CD4-positive, alpha-beta T cell (primary cell): ENCODE measurements around the gene CCR2. TPM values are rescaled to one million over a fixed set of nuclear protein-coding genes. Genes with fewer than 3 reads are reported as not detected.

Experiments
- ATAC-seq: fragments of 200-7000 bp; cut with Tn5 transposase; one replicate; pipeline ENCODE4 v1.10.0; 2022; ENCODE audit warnings: mild to moderate bottlenecking; ENCODE audit not compliant: poor library complexity
- CTCF ChIA-PET: fragments of 350-600 bp; sonication (Branson Sonifier 250); formaldehyde crosslinking; loops from one replicate; lab custom pipeline; 2021; ENCODE audit warnings: antibody characterized with exemption, inconsistent platforms; lab: Charles Lee
- POLR2A ChIA-PET: fragments of 350-600 bp; sonication (Branson Sonifier 250); formaldehyde crosslinking; loops from one replicate; lab custom pipeline; 2021; ENCODE audit warnings: antibody characterized with exemption, inconsistent platforms; lab: Charles Lee
- DNase-seq, 14 experiments: peaks; one replicate each; pipeline ENCODE4 v3.0.0-alpha.2; 2013 to 2020; ENCODE audit warnings: mixed read lengths in 2 of 14
- H3K27ac ChIP-seq, 2 donors: one replicate each; pipeline versions ENCODE4 v1.5.1 to v1.7.0; 2013; ENCODE audit warnings: low read length in 2 of 2, low read depth in 1 of 2, mild to moderate bottlenecking in 1 of 2
- H3K27me3 ChIP-seq, 2 experiments: 1 replicate in 1 of 2; 2 replicates in 1 of 2; pipeline versions ENCODE4 v1.6.1 to v1.7.0; 2013; ENCODE audit warnings: low read length in 2 of 2, control low read depth in 1 of 2, mild to moderate bottlenecking in 1 of 2, moderate library complexity in 1 of 2; ENCODE audit not compliant: insufficient read depth in 2 of 2, control insufficient read depth in 1 of 2
- H3K36me3 ChIP-seq: one replicate; pipeline ENCODE4 v1.6.1; 2013; ENCODE audit warnings: low read length, control low read depth; ENCODE audit not compliant: insufficient read depth
- H3K4me1 ChIP-seq: one replicate; pipeline ENCODE4 v1.6.1; 2013; ENCODE audit warnings: low read length, control low read depth; ENCODE audit not compliant: insufficient read depth
- H3K4me3 ChIP-seq: one replicate; pipeline ENCODE4 v1.5.1; 2013; ENCODE audit warnings: mild to moderate bottlenecking, low read length, moderate library complexity
- H3K9me3 ChIP-seq, 2 experiments: 1 replicate in 1 of 2; 2 replicates in 1 of 2; pipeline versions ENCODE4 v1.6.1 to v1.7.0; 2013; ENCODE audit warnings: low read length in 2 of 2, mild to moderate bottlenecking in 2 of 2, control low read depth in 1 of 2, moderate library complexity in 1 of 2; ENCODE audit not compliant: control insufficient read depth in 1 of 2, insufficient read depth in 1 of 2
- H3K27ac Mint-ChIP-seq: one replicate; pipeline ENCODE4 v1.8.0; 2020; ENCODE audit warnings: mixed read lengths
- H3K27me3 Mint-ChIP-seq: one replicate; pipeline ENCODE4 v1.8.0; 2021; ENCODE audit warnings: mixed read lengths
- H3K36me3 Mint-ChIP-seq: one replicate; pipeline ENCODE4 v1.8.0; 2021; ENCODE audit warnings: low read depth, mixed read lengths
- H3K4me1 Mint-ChIP-seq: one replicate; pipeline ENCODE4 v1.8.0; 2021; ENCODE audit warnings: low read depth, mixed read lengths
- H3K4me3 Mint-ChIP-seq: one replicate; pipeline ENCODE4 v1.8.0; 2020; ENCODE audit warnings: mild to moderate bottlenecking, mixed read lengths
- H3K9me3 Mint-ChIP-seq: one replicate; pipeline ENCODE4 v1.8.0; 2020; ENCODE audit warnings: mixed read lengths
- intact Hi-C, 2 experiments: fragments of 100-400 bp; cut with DNase I in 1 of 2; cut with micrococcal nuclease in 1 of 2; formaldehyde crosslinking; loops; one replicate each; pipeline versions ENCODE4 v1.15.1 to v1.9.0; 2023 to 2025; cut with DNase I, micrococcal nuclease
- total RNA-seq, 174 experiments: library from RNA in 2 of 174; stranded (reverse) in 2 of 174; gene quantifications; one replicate each; pipeline ENCODE4 v1.2.3 and lab custom pipeline; 2021 to 2026
- TF ChIP-seq, protein P1 (sequence below): fragments of 200-600 bp; IDR thresholded peaks from one replicate; pipeline ENCODE4 v1.8.0; 2022; ENCODE audit warnings: antibody characterized with exemption, mild to moderate bottlenecking

CCR2 gene
- total RNA-seq, 2 experiments from 2014 or later: 0.99 to 1.0 TPM

DNA sequence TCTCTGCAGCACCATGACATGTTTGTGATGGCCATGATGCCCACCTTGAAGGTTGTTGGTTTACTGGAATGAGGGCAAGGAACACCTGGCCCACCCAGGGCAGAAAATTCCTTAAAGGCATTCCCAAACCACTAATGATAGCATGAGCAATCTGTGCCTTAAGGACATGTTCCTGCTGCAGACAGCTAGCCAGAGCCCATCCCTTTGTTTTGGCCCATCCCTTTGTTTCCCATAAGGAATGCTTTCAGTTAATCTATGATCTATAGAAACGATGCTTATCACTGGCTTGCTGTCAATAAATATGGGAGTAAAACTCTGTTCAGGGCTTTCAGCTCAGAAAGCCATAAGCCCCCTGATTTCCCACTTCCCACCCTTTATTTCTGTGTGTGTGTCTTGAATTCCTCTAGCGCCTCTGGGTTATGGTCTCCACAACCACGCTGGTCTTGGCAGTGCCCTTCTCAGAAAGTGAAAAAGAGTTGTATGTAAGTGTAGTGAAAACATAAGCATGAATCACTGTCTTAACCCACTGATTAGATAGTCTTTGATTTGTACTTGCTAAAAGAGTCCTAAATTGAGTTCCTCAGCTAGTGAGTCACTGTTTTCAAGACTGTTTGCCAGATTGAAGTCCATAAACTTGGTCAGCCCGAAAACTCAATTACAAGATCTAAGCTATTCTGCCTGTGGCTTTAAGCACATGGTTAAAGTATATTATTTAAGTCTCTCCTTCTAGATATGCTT is 19.0 kb upstream of the CCR2 start:
- ATAC-seq (no peak), DNase-seq (no peak)
- Histone ChIP-seq H3K4me1 (no peaks in the 10 kb centered on the region), H3K27me3 (no peaks in the 10 kb centered on the region), H3K27ac (no peak overlapping the region), H3K36me3 (no peaks in the 10 kb centered on the region), H3K4me3 (no peak overlapping the region), H3K9me3 (peaks cover 12 to 20% of the 10 kb centered on the region in 2 experiments)
- Mint-ChIP-seq H3K9me3 (peaks cover 9% of the 10 kb centered on the region), H3K36me3 (peaks cover 6% of the 10 kb centered on the region), H3K27ac (no peak overlapping the region), H3K4me3 (no peak overlapping the region), H3K27me3 (no peaks in the 10 kb centered on the region), H3K4me1 (no peaks in the 10 kb centered on the region)
- TF ChIP-seq, protein P1, sequence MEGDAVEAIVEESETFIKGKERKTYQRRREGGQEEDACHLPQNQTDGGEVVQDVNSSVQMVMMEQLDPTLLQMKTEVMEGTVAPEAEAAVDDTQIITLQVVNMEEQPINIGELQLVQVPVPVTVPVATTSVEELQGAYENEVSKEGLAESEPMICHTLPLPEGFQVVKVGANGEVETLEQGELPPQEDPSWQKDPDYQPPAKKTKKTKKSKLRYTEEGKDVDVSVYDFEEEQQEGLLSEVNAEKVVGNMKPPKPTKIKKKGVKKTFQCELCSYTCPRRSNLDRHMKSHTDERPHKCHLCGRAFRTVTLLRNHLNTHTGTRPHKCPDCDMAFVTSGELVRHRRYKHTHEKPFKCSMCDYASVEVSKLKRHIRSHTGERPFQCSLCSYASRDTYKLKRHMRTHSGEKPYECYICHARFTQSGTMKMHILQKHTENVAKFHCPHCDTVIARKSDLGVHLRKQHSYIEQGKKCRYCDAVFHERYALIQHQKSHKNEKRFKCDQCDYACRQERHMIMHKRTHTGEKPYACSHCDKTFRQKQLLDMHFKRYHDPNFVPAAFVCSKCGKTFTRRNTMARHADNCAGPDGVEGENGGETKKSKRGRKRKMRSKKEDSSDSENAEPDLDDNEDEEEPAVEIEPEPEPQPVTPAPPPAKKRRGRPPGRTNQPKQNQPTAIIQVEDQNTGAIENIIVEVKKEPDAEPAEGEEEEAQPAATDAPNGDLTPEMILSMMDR: no peak
- intact Hi-C loops: no loop called here
- ChIA-PET POLR2A (no interaction called here), CTCF (no interaction called here)

DNA sequence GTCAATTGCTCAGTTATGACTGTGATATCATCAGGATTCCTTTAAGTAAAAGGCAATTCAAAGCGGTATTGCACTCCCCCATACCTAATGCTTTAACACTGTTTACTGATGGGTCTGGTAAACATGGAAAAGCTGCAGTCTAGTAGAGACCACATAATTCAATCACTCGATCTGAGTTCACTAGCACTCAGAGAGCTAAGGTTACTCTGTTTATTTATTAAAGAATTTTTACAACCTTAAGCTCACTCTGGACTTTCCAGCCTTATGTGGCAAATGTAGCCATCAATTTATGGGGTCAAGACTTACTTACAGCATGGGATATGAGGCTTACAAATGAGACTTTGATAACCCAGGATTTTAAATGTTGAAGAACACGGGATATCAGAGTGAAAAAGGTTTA is 18.4 kb upstream of the CCR2 start:
- CTCF ChIA-PET: no interaction called here

DNA sequence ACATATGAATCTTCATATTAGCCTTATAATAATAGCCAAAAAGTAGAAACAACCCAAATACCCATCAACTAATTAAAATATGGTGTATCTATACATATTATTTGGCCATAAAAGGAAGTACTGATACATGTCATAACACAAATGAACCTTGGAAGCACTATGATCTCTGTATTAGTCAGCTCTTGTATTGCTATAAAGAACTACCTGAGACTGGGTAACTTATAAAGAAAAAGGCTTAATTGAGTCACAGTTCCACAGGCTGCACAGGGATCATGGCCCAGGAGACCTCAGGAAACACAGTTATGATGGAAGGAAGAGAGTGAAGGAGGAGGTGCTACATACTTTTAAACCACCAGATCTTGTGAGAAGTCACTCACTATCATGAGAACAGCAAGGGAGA is 16.0 kb upstream of the CCR2 start:
- no peaks in the 10 kb centered on the region for H3K4me1 ChIP-seq
- CTCF ChIA-PET: no interaction called here
- no peak overlapping the region for H3K27ac ChIP-seq
- ATAC-seq: no peak
- H3K36me3 Mint-ChIP-seq: peaks cover 6% of the 10 kb centered on the region
- H3K4me3 ChIP-seq: no peak overlapping the region
- DNase-seq: no peak
- no peak overlapping the region for H3K27ac Mint-ChIP-seq
- H3K27me3 ChIP-seq: no peaks in the 10 kb centered on the region
- H3K27me3 Mint-ChIP-seq: no peaks in the 10 kb centered on the region
- POLR2A ChIA-PET: no interaction called here
- H3K4me1 Mint-ChIP-seq: no peaks in the 10 kb centered on the region
- TF ChIP-seq, protein P1: no peak
- no peaks in the 10 kb centered on the region for H3K36me3 ChIP-seq
- peaks cover 9% of the 10 kb centered on the region for H3K9me3 Mint-ChIP-seq
- no peak overlapping the region for H3K4me3 Mint-ChIP-seq
- peaks cover 12 to 20% of the 10 kb centered on the region in 2 experiments for H3K9me3 ChIP-seq
- intact Hi-C loops: no loop called here

More for the DNA sequence above, 18.4 kb upstream of the CCR2 start:
- Histone ChIP-seq H3K36me3 (no peaks in the 10 kb centered on the region), H3K9me3 (peaks cover 12 to 20% of the 10 kb centered on the region in 2 experiments), H3K4me1 (no peaks in the 10 kb centered on the region), H3K27ac (no peak overlapping the region), H3K4me3 (no peak overlapping the region), H3K27me3 (no peaks in the 10 kb centered on the region)
- intact Hi-C loops: no loop called here
- Mint-ChIP-seq H3K27ac (no peak overlapping the region), H3K9me3 (peaks cover 9% of the 10 kb centered on the region), H3K27me3 (no peaks in the 10 kb centered on the region), H3K4me3 (no peak overlapping the region), H3K4me1 (no peaks in the 10 kb centered on the region), H3K36me3 (peaks cover 6% of the 10 kb centered on the region)
- POLR2A ChIA-PET: no interaction called here
- TF ChIP-seq, protein P1: no peak
- ATAC-seq (no peak), DNase-seq (no peak)
